Brain microvascular endothelial cell (primary cell): ENCODE measurements around the gene CD79A.

ENCODE experiments used
- DNase-seq: peaks from one replicate; pipeline ENCODE4 v3.0.0-alpha.2; 2020
- H3K27ac ChIP-seq: fragments of 250-450 bp; sonication (Bioruptor Pico); 2 replicates; pipeline ENCODE4 v1.5.1; 2020; ENCODE audit warnings: mild to moderate bottlenecking, moderate library complexity
- H3K27me3 ChIP-seq: fragments of 250-450 bp; sonication (Bioruptor Pico); replicated peaks from 2 replicates; pipeline ENCODE4 v1.5.1; 2020; ENCODE audit warnings: mild to moderate bottlenecking
- H3K36me3 ChIP-seq: fragments of 250-450 bp; sonication (Bioruptor Pico); replicated peaks from 2 replicates; pipeline ENCODE4 v1.5.1; 2020; ENCODE audit warnings: mild to moderate bottlenecking
- H3K4me3 ChIP-seq: 2 replicates; pipeline ENCODE4 v1.5.1; 2011; ENCODE audit warnings: low read depth, mild to moderate bottlenecking, control low read depth, low read length, moderate library complexity
- in situ Hi-C: cut with HindIII; loops from 2 replicates; pipeline ENCODE4 v1.10.0; 2017; ENCODE audit warnings: low sequenced_read_pairs, low pct_ligation_motif_present
- TF ChIP-seq, protein P1 (sequence below): IDR thresholded peaks from 2 replicates; pipeline ENCODE4 v1.5.1; 2011; ENCODE audit warnings: low read depth, mild to moderate bottlenecking, moderate library complexity, low read length, control low read depth, inconsistent platforms; ENCODE audit errors: missing control alignments

Gene CD79A

GRCh38 chr19:41930322-41930722 is 53.2 kb downstream of the CD79A start:
- H3K27me3 ChIP-seq: peaks cover 70% of the 10 kb centered on the region
- H3K4me3 ChIP-seq: no peak overlapping the region
- no peak for DNase-seq
- TF ChIP-seq, protein P1, sequence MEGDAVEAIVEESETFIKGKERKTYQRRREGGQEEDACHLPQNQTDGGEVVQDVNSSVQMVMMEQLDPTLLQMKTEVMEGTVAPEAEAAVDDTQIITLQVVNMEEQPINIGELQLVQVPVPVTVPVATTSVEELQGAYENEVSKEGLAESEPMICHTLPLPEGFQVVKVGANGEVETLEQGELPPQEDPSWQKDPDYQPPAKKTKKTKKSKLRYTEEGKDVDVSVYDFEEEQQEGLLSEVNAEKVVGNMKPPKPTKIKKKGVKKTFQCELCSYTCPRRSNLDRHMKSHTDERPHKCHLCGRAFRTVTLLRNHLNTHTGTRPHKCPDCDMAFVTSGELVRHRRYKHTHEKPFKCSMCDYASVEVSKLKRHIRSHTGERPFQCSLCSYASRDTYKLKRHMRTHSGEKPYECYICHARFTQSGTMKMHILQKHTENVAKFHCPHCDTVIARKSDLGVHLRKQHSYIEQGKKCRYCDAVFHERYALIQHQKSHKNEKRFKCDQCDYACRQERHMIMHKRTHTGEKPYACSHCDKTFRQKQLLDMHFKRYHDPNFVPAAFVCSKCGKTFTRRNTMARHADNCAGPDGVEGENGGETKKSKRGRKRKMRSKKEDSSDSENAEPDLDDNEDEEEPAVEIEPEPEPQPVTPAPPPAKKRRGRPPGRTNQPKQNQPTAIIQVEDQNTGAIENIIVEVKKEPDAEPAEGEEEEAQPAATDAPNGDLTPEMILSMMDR: no peak
- no peak overlapping the region for H3K27ac ChIP-seq
- no peaks in the 10 kb centered on the region for H3K36me3 ChIP-seq
- in situ Hi-C loops: no loop called here
